HG02763 (cell line): ENCODE results near the gene KCNJ10.
"Not testable (repeated sequence)": the region's sequence is repeated elsewhere in the genome, so short reads cannot be mapped to it uniquely, and the experiment has no call there.

Source experiments
- ATAC-seq: cut with Tn5 transposase; IDR thresholded peaks from one replicate; pipeline ENCODE4 v1.9.1; 2021; ENCODE audit warnings: mild to moderate bottlenecking, moderate library complexity; ENCODE audit not compliant: unreplicated experiment

KCNJ10 gene

GRCh38 chr1:160062230-160062532 is 7.8 kb downstream of the KCNJ10 start:
- no peak for ATAC-seq

GRCh38 chr1:160061369-160062229 is 8.4 kb downstream of the KCNJ10 start:
- no peak for ATAC-seq

GRCh38 chr1:160058087-160058486 is 11.9 kb downstream of the KCNJ10 start:
- no peak for ATAC-seq

GRCh38 chr1:160056648-160057169 is 13.3 kb downstream of the KCNJ10 start:
- no peak for ATAC-seq

- no peak for ATAC-seq
Measured at GRCh38 chr1:160053548-160054365, 16.2 kb downstream of the KCNJ10 start.

- ATAC-seq, result no peak
Measured at GRCh38 chr1:160052936-160053335, 17.0 kb downstream of the KCNJ10 start.

- no peak for ATAC-seq
Measured at GRCh38 chr1:160050619-160051018, 19.3 kb downstream of the KCNJ10 start.

GRCh38 chr1:160050182-160050581 is 19.8 kb downstream of the KCNJ10 start:
- not testable (repeated sequence) for ATAC-seq

GRCh38 chr1:160049101-160049500 is 20.9 kb downstream of the KCNJ10 start:
- ATAC-seq, result no peak

GRCh38 chr1:160048335-160048734 is 21.6 kb downstream of the KCNJ10 start:
- ATAC-seq, result no peak

GRCh38 chr1:160047111-160047991 is 22.6 kb downstream of the KCNJ10 start:
- ATAC-seq, result peak; percentile 28

GRCh38 chr1:160046494-160047110 is 23.4 kb downstream of the KCNJ10 start:
- ATAC-seq, result peak; percentile 52

- ATAC-seq, result no peak
Measured at GRCh38 chr1:160045653-160046052, 24.3 kb downstream of the KCNJ10 start.

GRCh38 chr1:160043543-160043942 is 26.4 kb downstream of the KCNJ10 start:
- ATAC-seq, result no peak

GRCh38 chr1:160040476-160040875 is 29.5 kb downstream of the KCNJ10 start:
- ATAC-seq, result no peak

GRCh38 chr1:160032165-160032820 is 37.7 kb downstream of the KCNJ10 start:
- ATAC-seq, result peak; percentile 6

GRCh38 chr1:160031365-160032164 is 38.4 kb downstream of the KCNJ10 start, which contains the start of gene PIGM:
Gene PIGM (minus strand): TSS chr1:160031990. CDS start chr1:160031739, 251 bp downstream.
- peak; percentile 96 for ATAC-seq

- no peak for ATAC-seq
Measured at GRCh38 chr1:160030657-160031364, 39.1 kb downstream of the KCNJ10 start.
